ENCODE measurements around the gene TJP1. TPM values are rescaled to one million over a fixed set of nuclear protein-coding genes. Genes with fewer than 3 reads are reported as not detected.

The TJP1 gene
- total RNA-seq, 2 donors from 2014 or later, result 86.9 to 110 TPM

GRCh38 chr15:29774900-29775299, 47.4 kb downstream of the TJP1 start:
- TF ChIP-seq, protein P1, sequence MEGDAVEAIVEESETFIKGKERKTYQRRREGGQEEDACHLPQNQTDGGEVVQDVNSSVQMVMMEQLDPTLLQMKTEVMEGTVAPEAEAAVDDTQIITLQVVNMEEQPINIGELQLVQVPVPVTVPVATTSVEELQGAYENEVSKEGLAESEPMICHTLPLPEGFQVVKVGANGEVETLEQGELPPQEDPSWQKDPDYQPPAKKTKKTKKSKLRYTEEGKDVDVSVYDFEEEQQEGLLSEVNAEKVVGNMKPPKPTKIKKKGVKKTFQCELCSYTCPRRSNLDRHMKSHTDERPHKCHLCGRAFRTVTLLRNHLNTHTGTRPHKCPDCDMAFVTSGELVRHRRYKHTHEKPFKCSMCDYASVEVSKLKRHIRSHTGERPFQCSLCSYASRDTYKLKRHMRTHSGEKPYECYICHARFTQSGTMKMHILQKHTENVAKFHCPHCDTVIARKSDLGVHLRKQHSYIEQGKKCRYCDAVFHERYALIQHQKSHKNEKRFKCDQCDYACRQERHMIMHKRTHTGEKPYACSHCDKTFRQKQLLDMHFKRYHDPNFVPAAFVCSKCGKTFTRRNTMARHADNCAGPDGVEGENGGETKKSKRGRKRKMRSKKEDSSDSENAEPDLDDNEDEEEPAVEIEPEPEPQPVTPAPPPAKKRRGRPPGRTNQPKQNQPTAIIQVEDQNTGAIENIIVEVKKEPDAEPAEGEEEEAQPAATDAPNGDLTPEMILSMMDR (IDR thresholded peaks at IDR 0.05), result no peak
- no peak for DNase-seq (ENCODE audit: low spot score)
- peaks cover 0 to 55% of the 10 kb centered on the region in 2 donors for H3K4me1 ChIP-seq

DNA sequence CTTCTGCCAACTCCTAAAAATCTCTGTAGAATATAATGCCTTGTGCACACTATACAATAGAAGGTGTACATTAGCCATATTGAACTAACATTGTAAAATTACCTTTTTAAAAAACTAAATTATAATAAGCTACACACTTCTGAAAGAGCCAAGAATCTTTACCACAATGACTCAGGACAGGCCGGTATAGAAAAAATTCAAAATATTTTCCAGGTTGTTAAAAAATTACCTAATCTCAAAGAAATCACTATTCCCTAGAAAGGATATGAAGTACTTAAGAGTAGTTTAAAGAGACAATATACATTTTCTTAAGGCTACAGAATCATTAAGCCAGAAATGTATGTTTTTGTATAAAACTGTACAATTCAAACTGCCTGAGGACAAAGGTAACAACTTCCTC, 48.5 kb downstream of the TJP1 start:
- Histone ChIP-seq H3K4me1 (peaks cover 0 to 44% of the 10 kb centered on the region in 2 donors), H3K27me3 (no peaks in the 10 kb centered on the region), H3K36me3 (peaks cover 21% of the 10 kb centered on the region), H3K27ac (no peak overlapping the region), H3K4me3 (no peak overlapping the region), H3K9me3 (no peaks in the 10 kb centered on the region)
- DNase-seq (ENCODE audit: low spot score), result no peak
- TF ChIP-seq, protein P1 (IDR thresholded peaks at IDR 0.05), result no peak

More at GRCh38 chr15:29774900-29775299, 47.4 kb downstream of the TJP1 start:
- no peaks in the 10 kb centered on the region for H3K27me3 ChIP-seq
- peaks cover 13% of the 10 kb centered on the region for H3K36me3 ChIP-seq
- H3K4me3 ChIP-seq, result no peak overlapping the region
- H3K9me3 ChIP-seq, result no peaks in the 10 kb centered on the region
- H3K27ac ChIP-seq, result no peak overlapping the region

- H3K36me3 ChIP-seq, result peaks cover 21% of the 10 kb centered on the region
- H3K4me1 ChIP-seq, result peaks cover 0 to 41% of the 10 kb centered on the region in 2 donors
- H3K27ac ChIP-seq, result no peak overlapping the region
These were observed 49.3 kb downstream of the TJP1 start for GRCh38 chr15:29773000-29773399.

GRCh38 chr15:29770796-29771195, 51.5 kb downstream of the TJP1 start:
- peaks cover 0 to 44% of the 10 kb centered on the region in 2 donors for H3K4me1 ChIP-seq

More at GRCh38 chr15:29773000-29773399, 49.3 kb downstream of the TJP1 start:
- no peaks in the 10 kb centered on the region for H3K27me3 ChIP-seq
- no peak overlapping the region for H3K4me3 ChIP-seq
- H3K9me3 ChIP-seq, result no peaks in the 10 kb centered on the region
- TF ChIP-seq, protein P1 (IDR thresholded peaks at IDR 0.05), result no peak
- DNase-seq (ENCODE audit: low spot score), result no peak

DNA sequence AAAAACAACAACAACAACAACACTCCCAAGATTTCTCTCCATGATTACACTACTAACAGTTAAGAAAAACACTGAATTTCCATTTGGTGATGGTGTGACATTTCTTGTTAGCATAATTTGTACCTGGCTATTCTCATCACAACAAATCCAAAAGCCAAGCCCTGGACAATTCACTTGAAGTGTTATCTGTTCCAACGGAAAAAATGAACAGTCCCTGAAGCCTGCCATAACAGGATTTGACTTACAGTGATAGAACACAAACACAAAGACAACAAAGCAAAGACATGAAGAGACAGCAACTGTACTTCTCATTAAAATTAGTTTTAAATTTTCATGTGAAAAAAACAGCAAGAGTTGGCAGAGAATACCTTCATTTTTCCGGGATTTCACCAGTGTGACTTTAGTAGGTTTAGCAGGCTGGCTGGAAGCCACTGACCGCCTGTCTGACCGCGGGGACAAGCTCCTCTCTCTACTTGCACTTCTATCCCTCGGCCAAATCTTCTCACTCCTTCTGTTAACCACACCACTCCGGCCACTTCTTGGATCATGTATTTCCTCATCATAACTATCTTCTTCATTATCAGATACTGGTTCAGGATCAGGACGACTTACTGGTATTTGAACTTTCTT, 56.3 kb downstream of the TJP1 start:
- H3K36me3 ChIP-seq, result peaks cover 28% of the 10 kb centered on the region
- DNase-seq (ENCODE audit: low spot score), result no peak
- no peak overlapping the region for H3K27ac ChIP-seq
- H3K4me3 ChIP-seq, result no peak overlapping the region
- H3K27me3 ChIP-seq, result no peaks in the 10 kb centered on the region
- H3K4me1 ChIP-seq, result peaks cover 0 to 35% of the 10 kb centered on the region in 2 donors
- TF ChIP-seq, protein P1 (IDR thresholded peaks at IDR 0.05), result no peak
- no peaks in the 10 kb centered on the region for H3K9me3 ChIP-seq

More at GRCh38 chr15:29770796-29771195, 51.5 kb downstream of the TJP1 start:
- Histone ChIP-seq H3K4me3 (no peak overlapping the region), H3K9me3 (no peaks in the 10 kb centered on the region), H3K36me3 (peaks cover 23% of the 10 kb centered on the region), H3K27ac (no peak overlapping the region), H3K27me3 (no peaks in the 10 kb centered on the region)
- no peak for DNase-seq (ENCODE audit: low spot score)
- TF ChIP-seq, protein P1 (IDR thresholded peaks at IDR 0.05), result no peak

All from right atrium auricular region (tissue), 2 donors.